GM10248 (cell line): ENCODE data around the gene GP1BB.
A peak's percentile ranks its signal among the peaks of the same experiment; 100 is the strongest.

Experiments
- CTCF ChIA-PET: fragments of 300-600 bp; sonication (Branson Sonifier 250); formaldehyde crosslinking; extraction: SDS; loops from one replicate; lab custom pipeline; 2021; ENCODE audit warnings: antibody characterized with exemption; lab: Yijun Ruan, JAX
- POLR2A ChIA-PET: fragments of 350-650 bp; sonication (Branson Sonifier 250); formaldehyde crosslinking; extraction: SDS; loops from one replicate; lab custom pipeline; 2020; ENCODE audit warnings: antibody characterized with exemption; lab: Yijun Ruan, JAX
- DNase-seq: peaks from one replicate; pipeline ENCODE4 v3.0.0; 2012; ENCODE audit errors: extremely low spot score
- TF ChIP-seq, protein P1 (sequence below): IDR thresholded peaks from 2 replicates; pipeline ENCODE4 v1.5.1; 2012; ENCODE audit warnings: mild to moderate bottlenecking, low read depth; ENCODE audit errors: extremely low read depth, missing control alignments, control extremely low read depth

GP1BB gene

DNA sequence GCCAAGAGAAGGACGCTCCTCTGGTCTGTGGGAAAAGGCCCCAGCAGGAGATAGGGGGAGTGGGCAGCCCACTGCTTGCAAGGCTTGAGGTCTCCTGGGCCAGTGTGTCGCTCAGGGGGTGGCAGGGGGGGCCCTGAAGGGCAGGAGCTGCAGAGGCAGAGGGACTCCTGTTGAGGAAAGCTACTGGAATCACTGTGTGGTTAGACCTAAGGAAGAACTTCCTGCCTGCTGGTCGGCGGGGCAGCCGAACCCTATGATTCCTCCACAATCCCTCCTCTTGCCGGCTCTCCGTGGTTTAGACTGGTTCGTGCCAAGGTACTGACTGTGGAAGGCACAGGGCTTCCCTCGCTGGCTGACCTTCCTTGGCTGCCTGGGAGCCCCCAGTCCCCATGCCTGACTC is 6.2 kb downstream of the GP1BB start:
- POLR2A ChIA-PET: no interaction called here
- TF ChIP-seq, protein P1, sequence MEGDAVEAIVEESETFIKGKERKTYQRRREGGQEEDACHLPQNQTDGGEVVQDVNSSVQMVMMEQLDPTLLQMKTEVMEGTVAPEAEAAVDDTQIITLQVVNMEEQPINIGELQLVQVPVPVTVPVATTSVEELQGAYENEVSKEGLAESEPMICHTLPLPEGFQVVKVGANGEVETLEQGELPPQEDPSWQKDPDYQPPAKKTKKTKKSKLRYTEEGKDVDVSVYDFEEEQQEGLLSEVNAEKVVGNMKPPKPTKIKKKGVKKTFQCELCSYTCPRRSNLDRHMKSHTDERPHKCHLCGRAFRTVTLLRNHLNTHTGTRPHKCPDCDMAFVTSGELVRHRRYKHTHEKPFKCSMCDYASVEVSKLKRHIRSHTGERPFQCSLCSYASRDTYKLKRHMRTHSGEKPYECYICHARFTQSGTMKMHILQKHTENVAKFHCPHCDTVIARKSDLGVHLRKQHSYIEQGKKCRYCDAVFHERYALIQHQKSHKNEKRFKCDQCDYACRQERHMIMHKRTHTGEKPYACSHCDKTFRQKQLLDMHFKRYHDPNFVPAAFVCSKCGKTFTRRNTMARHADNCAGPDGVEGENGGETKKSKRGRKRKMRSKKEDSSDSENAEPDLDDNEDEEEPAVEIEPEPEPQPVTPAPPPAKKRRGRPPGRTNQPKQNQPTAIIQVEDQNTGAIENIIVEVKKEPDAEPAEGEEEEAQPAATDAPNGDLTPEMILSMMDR: no peak
- no peak for DNase-seq
- CTCF ChIA-PET: interaction anchor here (1.0 to 6.2 kb wide), 17 partner anchors 10 to 400 kb away, joined by 3 to 189 read pairs (median 7); no protein-coding TSS in a partner anchor

DNA sequence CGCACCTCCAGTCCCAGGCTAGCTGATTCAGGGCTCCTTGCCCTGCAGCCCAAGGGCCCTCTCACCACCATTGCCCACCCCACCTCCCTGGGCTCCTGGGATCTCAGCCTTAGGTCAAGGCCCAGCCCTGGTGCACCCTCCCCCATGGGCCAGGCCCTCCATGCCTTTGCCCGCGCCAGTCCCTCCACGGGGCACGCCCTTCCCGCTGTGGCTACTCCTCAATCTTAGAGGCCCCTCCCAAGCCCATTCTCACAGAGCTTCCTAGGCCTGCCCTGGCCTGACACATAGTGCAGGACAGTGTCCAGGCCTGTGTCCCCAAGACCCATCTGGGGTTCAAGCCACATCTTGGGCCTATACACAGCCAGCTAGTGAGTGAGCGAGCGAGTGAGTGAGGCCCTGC is 6.9 kb downstream of the GP1BB start:
- DNase-seq: no peak
- ChIA-PET POLR2A (no interaction called here), CTCF (interaction anchor here (0.6 to 6.2 kb wide), 60 partner anchors 10 to 666 kb away, joined by 3 to 189 read pairs (median 4); partner anchors contain the start of gene DGCR8)
- TF ChIP-seq, protein P1: no peak

DNA sequence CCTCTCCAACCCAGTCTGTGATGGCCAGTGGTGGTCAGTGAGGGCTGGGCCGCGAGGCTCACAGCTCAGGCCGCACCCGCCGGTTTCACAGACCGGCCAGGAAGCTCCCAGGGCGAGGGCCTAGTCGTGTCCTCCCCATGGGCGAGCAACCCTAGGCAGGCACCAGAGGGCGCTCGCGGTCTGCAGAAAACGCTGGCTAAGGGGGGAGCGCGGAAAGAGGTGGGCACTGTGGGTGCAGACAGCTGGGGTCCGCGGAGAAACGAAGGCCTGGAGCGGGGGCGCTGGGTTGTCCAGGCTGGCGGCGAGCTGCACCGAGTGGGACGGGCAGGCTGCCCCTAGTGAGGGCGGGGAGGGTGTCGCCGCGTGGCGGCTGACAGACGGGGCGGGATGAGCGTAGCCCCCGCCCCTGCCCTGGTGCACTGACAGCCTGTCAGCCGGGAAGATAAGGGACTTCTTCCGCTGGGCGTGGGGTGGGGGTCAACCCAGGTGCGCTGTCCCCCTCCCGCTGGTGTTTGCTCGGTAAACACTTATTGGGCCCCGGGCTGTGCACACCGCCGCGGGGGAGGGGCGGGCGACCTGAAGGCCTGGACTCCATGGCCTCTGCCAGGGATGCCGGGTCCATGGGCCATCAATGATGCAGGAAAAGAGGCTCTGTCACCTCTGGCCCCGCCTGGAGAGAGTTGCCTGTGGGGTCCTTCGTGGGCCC is 7.5 kb downstream of the GP1BB start:
- peak; percentile 91 for DNase-seq
- ChIA-PET CTCF (interaction anchor here (0.6 to 6.2 kb wide), 62 partner anchors 9 to 667 kb away, joined by 3 to 189 read pairs (median 4); partner anchors contain the start of gene DGCR8), POLR2A (no interaction called here)
- TF ChIP-seq, protein P1: peak; percentile 95

DNA sequence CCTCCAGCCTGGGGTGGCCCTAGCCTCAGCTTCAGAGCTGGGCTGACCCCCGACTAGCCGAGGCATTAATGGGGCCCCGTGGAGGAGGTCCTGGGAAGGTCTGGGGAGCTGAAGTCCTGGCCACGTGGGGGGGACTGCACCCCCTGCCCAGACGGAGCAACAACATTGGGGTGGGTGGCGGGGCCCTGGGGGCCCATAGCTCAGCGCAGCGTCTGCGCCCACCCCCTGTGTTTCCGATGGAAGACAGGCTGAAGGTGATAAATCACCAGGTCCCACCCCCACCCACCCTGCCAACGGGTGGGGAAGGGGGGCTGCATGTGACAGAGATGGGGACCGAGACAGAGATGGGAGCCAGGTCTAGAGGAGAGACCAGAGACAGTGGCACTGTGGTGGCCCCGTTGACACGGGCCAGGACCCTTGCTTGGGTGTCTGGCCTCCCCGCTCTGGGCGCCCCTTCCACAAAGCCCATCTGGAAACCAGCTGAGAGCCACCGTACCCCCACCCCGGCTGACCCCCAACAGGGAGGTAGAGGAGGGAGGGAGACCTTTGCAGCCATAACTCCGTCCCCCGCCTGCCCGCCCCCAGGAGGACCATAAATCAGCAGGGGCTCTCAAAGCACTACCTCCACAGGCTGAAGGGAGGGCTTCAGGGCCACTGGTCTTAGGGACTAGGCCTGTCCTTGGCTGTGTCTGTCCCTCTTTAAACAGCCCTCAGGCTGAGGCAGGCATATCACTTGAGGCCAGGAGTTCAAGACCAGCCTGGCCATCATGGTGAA is 8.2 kb downstream of the GP1BB start:
- TF ChIP-seq, protein P1: no peak
- DNase-seq: no peak
- ChIA-PET POLR2A (no interaction called here), CTCF (interaction anchor here (0.7 to 6.2 kb wide), 41 partner anchors 11 to 668 kb away, joined by 3 to 189 read pairs (median 4); no protein-coding TSS in a partner anchor)

DNA sequence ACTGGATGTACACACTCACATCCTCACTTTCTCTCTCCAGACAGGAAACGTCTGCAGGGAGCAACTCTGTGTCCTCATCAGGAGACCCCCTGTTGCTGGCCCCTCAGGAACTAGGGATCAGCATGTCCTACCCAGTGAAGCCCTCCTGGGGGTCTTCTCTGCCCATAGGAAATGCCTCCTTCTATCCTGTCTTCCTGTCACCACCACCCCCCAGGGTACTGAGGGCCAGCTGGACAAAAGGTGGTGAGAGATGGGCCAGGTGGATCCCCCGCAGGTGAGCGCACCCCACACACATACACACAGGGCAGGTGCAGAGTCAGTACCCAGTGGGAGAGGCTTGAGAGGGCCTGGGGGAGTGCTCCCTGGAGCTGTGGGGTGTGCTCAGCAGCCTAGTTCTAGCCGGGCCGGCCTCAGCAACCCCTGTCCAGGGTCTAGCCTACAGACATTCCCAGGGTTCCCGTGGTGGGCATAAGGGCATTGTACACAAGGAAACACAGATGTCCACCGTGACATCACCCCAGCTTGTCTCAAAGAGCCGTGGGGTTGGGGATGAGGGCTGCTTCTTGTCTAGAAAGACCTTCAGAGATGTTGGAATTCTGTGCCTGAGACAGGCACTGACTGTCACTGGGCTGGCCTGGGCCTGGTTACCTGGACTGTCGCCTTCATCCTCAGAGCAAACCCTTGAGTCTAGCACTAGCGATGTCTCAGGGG is 9.2 kb downstream of the GP1BB start:
- CTCF ChIA-PET: interaction anchor here (1.1 to 6.2 kb wide), 7 partner anchors 9 to 220 kb away, joined by 3 to 189 read pairs (median 34); no protein-coding TSS in a partner anchor

More for the DNA sequence above, 9.2 kb downstream of the GP1BB start:
- POLR2A ChIA-PET: no interaction called here
- DNase-seq: no peak
- TF ChIP-seq, protein P1: no peak
